HCEC 1CT (cell line): ENCODE data around the gene PIPOX.
"Not testable (repeated sequence)": the region's sequence is repeated elsewhere in the genome, so short reads cannot be mapped to it uniquely, and the experiment has no call there.

Experiments used
- DNase-seq: peaks from one replicate; pipeline ENCODE4 v3.0.0-alpha.2; 2017

PIPOX gene

DNA sequence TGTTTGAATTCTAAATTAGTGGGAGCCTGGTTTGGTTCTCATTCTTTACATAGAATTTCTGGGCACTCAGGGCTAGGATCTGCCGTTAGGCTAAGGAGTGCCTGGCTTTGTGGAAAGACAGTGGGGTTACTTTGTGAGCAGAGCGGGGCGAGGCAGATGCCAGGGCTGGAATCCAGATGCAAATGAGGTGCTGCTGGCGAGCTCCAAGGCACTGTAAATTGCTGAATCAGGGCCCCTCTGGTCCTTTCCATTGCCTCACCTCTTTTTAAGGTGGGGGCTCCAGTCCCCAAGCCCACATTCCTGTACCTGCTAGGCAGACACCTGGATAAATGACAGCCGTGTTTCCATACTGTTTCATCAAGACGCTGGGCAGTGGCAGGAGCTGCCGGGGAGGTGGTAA lies 33.8 kb downstream of the PIPOX start:
- DNase-seq = no peak

- no peak for DNase-seq
Measured at GRCh38 chr17:29077320-29077719, 34.4 kb downstream of the PIPOX start.

DNA sequence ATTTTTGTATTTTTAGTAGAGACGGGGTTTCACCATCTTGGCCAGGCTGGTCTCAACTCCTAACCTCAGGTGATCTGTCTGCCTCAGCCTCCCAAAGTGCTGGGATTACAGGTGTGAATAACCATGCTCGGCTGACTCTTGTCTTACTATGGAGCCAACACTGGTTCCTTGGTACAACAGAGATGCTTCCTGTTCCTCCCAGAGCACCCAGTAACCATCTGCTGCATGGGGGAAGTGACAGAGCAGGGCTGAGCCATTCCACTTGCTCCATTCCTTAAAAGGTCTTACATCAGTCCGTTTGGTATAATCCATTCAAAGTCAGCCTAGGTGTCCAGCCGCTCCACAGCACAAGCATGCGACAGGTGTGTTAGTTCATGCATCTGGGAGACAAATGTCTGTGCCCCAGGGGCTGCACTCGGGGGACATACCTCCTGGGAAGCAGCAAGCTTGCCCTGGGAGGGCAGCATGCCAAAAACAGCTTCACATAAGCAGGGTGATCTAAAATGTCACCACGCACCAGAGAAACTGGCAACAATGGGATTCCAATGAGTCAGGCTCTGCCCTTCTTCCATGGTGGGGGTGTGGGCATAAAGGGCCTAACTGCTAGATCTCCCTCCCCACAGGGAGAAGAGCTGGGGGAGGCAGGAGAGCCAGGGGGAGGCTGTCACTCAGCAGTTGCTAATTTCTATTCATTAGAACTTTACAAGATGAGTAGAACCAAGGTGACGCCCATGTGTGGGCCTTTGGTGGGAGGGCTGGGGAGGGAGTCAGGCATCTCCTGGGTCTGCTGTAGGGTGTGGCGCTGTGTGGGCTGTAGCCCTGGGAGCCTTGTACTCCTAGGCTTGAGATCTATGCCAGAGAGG lies 35.5 kb downstream of the PIPOX start:
- no peak for DNase-seq

DNA sequence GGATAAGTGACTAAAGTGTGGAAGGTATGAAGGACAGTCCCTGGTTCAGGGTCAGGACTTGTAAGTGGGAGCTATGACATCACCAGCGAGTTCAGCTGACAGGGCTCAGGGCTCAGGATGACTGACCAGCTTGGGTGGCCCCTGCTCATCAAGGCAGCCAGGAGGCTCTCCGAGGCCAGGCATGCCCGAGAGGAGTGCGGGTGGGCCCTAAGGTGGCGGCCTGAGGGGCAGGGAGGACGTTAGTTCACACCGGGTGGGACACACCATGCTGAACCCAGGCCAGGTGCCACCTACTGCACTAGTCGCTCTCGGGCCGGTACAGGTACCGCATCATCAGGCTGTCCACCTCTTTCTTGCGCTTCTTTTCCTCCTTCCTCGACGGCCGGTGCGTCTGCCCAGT lies 36.5 kb downstream of the PIPOX start:
- no peak for DNase-seq

- DNase-seq = no peak
Measured at GRCh38 chr17:29079887-29080286, 36.9 kb downstream of the PIPOX start.

GRCh38 chr17:29080323-29080722 lies 37.4 kb downstream of the PIPOX start:
- no peak for DNase-seq

DNA sequence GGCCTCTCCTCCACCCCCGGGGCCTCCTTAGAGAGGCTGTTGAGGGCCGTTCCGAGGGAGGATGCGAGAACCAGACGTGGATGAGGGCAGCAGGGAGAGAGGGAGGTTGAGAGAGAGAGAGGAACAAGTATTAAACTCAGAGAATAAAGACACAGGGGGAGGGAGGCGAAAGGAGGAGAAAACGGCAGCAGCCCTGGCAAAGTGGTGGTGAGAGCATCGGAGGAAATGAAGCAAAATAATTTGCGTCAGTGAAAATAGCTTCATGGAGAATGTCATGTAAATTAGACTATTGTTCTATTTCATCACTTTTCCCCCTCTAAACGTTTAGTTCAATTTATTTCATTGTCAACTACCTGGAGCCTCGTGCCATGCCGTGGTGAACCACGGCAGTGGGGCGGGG lies 38.0 kb downstream of the PIPOX start:
- DNase-seq = no peak

GRCh38 chr17:29084541-29085146 lies 41.7 kb downstream of the PIPOX start:
- DNase-seq = no peak

GRCh38 chr17:29085223-29085622 lies 42.3 kb downstream of the PIPOX start:
- DNase-seq = no peak

- no peak for DNase-seq
Measured at GRCh38 chr17:29086628-29087332, 43.8 kb downstream of the PIPOX start.

GRCh38 chr17:29088782-29089181 lies 45.8 kb downstream of the PIPOX start:
- DNase-seq = not testable (repeated sequence)

- no peak for DNase-seq
Measured at GRCh38 chr17:29089601-29090044, 46.7 kb downstream of the PIPOX start.

DNA sequence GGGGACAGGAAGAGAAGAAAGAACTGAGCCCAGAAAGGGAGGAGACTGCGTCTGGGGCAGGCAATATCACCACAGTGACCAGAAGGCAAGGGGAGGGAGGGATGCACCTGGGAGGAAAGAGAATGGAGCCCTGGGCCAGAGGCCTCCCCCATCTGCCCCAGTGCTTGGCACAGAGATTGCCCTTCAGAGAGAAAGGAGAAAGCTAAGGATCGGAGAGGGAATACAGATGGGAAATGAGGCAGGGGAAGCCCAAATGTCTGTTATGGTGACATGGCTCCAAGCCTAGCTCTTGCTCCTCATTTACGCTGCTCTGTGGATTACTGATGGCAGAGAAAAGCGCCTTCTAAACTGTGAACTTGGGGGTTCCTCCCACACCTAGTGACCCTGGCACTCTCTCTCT lies 47.2 kb downstream of the PIPOX start:
- no peak for DNase-seq

GRCh38 chr17:29090750-29091605 lies 48.0 kb downstream of the PIPOX start:
- DNase-seq = no peak

- DNase-seq = no peak
Measured at GRCh38 chr17:29091606-29092289, 48.8 kb downstream of the PIPOX start.

DNA sequence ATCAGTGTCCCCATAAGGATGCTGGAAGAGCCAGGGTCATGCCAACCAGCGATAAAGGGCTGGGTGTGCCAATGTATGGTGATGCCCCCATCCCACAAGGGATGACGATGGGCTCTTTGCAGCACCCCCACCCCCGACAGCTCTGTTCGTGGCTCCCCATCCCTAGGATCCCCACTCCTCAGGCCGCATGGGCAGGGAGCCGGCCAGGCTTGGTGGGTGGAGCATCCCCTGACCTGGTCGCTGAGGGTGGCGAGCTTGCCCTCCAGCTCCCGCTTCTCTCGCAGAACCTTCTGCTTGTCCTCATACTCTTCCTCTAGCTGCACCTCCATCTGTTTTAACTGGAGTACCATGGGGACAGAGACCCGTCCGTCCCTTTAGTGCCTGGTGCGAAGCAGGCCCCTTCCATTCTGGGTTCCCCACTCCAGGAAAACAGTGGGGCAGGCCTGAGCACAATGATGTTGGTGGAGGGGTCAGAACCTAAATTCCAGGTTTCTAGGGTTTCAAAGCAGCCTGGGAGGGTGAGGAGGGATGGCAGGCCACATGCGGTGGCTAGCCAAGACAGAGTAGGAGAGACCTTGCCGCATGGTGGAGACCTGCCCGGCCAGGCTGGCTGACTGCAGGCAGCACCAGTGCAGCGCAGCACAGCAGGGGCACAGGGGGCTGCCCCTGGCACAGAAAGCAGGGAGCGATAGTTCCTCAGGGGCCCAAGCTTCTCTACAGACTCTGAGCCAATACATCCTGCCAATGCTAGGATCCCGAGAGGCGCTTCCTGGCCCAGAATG lies 50.3 kb downstream of the PIPOX start:
- DNase-seq = no peak

DNA sequence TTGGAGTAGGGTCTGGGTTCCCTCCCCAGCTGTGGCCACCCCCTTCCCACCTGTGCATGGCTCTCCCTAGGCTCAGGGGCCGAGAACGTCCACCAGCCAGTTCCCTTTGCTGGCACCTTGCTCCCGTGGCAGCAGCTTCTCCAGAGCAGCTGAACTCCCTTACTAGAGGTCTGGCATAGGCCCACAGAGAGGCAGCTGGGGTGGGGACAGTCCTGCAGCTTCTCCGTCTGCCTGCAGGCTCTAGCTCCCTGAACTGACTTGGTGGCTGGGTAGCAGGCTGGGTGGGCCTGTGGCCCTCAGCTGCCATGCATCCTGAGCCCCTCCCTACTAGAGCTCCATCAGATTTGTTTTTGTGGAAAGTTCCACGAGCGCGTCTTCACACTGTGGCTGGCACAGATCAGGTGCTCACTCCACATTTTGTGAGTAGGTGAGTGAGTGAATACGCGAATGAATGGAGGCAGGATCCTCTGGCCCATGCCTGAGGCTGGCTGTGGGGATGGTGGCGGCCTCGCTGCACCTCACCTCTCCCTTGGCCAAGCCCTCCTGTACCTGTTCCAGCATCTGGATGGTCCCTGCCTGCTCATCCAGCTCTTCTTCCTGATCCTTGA lies 51.3 kb downstream of the PIPOX start:
- no peak for DNase-seq

DNA sequence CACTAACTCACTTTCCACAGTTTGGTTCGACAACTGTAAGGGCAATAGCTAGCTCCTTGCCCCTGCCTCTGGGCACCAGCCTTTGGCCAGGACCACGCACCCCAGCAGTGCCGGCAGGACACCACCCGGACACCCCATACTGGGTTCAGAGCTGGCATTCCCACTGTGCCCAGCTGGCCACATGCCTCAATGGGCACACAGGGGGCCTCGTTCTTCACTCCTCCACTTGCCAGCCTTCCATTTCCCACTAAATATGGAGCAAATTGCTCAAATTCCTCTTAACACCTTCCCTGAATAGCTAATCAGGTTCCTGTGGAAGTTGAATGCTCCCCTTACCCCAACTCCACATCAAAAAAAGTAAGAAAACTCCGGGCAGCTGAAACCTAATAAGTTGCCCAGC lies 52.5 kb downstream of the PIPOX start:
- DNase-seq = no peak

DNA sequence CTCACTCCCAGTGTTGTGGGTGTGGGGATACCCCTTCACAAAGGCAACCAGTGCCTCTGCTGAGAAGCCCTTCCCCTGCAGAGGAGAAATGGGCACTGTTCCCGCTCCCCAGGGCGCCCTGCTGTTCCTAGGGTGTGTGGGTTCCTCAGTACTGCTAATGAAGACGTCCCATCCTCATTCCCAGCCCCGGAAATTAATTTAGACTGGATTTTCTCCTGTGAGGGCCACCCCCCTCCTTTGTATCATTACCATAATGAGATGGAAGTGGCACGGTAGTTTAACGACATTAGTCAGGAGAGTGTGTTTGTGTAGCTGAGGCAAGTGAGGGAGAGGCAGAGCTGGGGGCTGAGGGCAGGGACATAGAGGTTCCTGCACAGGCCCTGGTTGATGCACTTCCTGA lies 53.2 kb downstream of the PIPOX start:
- DNase-seq = no peak

GRCh38 chr17:29099527-29099926 lies 56.6 kb downstream of the PIPOX start:
- no peak for DNase-seq

DNA sequence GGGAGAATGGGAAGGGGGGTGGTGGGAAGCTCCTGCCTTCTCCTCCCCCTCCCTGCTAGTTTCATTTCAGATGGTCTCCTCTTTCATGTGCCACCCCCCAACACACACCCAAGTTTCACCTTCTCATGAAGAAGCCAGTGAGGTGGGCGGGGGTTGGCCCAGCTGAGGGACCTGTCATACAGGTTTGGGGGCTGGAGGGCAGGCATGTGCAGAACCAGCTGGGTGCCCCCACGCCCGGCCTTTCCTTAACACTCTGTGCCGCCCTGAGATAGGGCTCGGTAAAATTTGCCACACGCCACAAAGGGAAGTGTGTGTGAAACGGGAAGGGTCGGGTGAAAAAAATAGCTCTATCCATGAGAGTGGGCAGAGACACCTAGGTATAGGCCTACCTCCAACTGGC lies 57.4 kb downstream of the PIPOX start:
- no peak for DNase-seq
